ENCODE data around the gene ZNF425.

DNA sequence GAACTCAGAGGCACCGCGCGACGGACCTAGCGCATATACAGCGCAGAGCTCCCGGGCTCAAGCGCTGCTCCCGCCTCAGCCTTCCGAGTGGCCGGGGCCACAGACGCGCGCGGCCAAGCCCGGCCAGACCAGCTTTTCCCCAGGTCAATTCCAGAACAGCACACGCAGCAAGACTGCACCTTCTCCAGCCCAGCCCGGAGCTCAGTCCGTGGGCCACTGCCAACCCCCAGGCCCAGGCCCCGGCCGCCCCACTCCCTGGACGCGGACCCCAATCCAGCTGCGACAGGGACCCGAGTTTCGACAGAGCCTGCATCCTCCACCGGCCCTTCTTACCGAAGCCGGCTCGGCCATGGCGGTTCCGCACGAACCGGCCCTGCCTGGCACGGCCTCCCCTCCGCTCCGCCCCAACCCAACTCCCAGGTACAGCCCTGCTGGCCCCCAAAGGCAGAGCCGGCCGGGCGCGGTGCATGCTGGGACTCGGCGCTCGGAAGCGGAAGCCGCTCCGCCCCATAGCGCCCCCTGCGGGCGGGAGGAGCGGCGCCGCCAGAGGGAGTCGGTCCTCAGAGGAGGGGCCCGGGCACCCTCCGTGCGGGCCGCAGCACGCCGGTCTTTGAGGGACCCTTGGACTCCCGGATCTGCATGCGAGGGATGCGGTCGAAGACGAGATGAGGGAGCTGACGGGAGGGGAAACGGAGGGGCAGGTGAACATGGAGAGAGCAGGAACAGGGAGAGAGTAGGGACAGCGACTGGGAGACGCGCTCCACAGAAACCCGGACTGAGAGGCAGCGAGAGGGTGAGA, at the start of gene ZNF425:
- TF ChIP-seq CTCF (IDR thresholded peaks at IDR 0.05) (peak; percentile 89 to 98 (median 94)), POLR2A (IDR thresholded peaks at IDR 0.05) (peak in 1 of 2 donors; percentile 94)
